Thoracic aorta (tissue), 2 donors: ENCODE measurements around the gene MLIP. TPM values are rescaled to one million over a fixed set of nuclear protein-coding genes. Genes with fewer than 3 reads are reported as not detected.

Source experiments
- ATAC-seq: fragments of 150-250 bp; one replicate; pipeline ENCODE4 v1.8.0; 2017; ENCODE audit warnings: low read depth; ENCODE audit not compliant: insufficient number of reproducible peaks, low FRiP score
- DNase-seq: peaks from one replicate; pipeline ENCODE4 v3.0.0-alpha.2; 2020; ENCODE audit warnings: low spot score
- H3K27ac ChIP-seq, 2 donors: fragments of 200-600 bp; sonication (generic); 1 replicate in 1 of 2; 2 replicates in 1 of 2; pipeline ENCODE4 v1.5.1; 2016; ENCODE audit warnings: mild to moderate bottlenecking in 2 of 2, moderate library complexity in 2 of 2
- H3K27me3 ChIP-seq: fragments of 200-600 bp; sonication (generic); replicated peaks from 2 replicates; pipeline ENCODE4 v1.6.0; 2016; ENCODE audit warnings: mild to moderate bottlenecking; ENCODE audit not compliant: insufficient read depth
- H3K36me3 ChIP-seq: fragments of 200-600 bp; sonication (generic); one replicate; pipeline ENCODE4 v1.5.1; 2016
- H3K4me1 ChIP-seq, 2 donors: fragments of 200-600 bp; sonication (generic); 1 replicate in 1 of 2; 2 replicates in 1 of 2; pipeline versions ENCODE4 v1.5.1 to v1.6.0; 2016; ENCODE audit warnings: low read depth in 2 of 2, mild to moderate bottlenecking in 1 of 2; ENCODE audit not compliant: control insufficient read depth in 1 of 2
- H3K4me3 ChIP-seq: fragments of 200-600 bp; sonication (generic); 2 replicates; pipeline ENCODE4 v1.5.1; 2016; ENCODE audit warnings: mild to moderate bottlenecking
- H3K9me3 ChIP-seq: fragments of 200-600 bp; sonication (generic); 2 replicates; pipeline ENCODE4 v1.5.1; 2016
- total RNA-seq, 2 donors: library from RNA; depleted of rRNA; stranded (reverse); fragments of >200 nt; gene quantifications; one replicate each; pipeline versions ENCODE4 v1.1.0 to v1.2.3, GENCODE V29; 2016
- TF ChIP-seq, protein P1 (sequence below): fragments of 200-600 bp; sonication (generic); IDR thresholded peaks from one replicate; pipeline ENCODE4 v1.5.1; 2019; ENCODE audit warnings: antibody characterized with exemption

The MLIP gene
- total RNA-seq, 2 donors from 2014 or later = 1.8 TPM; not detected in 1

DNA sequence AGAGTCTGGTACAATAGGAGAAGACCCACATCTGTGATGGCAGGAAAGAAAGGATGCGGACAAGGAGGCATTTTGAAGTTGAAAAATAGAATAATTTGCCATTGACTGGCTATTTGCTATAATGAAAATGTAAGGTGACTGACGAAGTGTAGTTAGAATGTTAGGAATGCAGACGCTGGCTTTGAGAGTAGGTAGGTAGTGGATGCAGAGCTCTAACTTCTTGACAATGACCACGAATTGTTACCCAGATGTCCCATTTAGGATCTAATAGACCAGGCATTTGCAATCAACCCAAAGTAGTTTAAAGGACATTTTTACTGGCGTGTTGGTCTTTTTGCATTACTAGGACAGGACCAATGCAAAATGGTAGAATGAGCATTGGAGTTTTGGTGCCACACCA is 14.2 kb downstream of the MLIP start:
- ATAC-seq = no peak
- Histone ChIP-seq H3K27ac (no peak overlapping the region), H3K4me3 (no peak overlapping the region), H3K36me3 (no peaks in the 10 kb centered on the region), H3K9me3 (no peaks in the 10 kb centered on the region), H3K4me1 (no peaks in the 10 kb centered on the region), H3K27me3 (no peaks in the 10 kb centered on the region)
- no peak for DNase-seq
- TF ChIP-seq, protein P1, sequence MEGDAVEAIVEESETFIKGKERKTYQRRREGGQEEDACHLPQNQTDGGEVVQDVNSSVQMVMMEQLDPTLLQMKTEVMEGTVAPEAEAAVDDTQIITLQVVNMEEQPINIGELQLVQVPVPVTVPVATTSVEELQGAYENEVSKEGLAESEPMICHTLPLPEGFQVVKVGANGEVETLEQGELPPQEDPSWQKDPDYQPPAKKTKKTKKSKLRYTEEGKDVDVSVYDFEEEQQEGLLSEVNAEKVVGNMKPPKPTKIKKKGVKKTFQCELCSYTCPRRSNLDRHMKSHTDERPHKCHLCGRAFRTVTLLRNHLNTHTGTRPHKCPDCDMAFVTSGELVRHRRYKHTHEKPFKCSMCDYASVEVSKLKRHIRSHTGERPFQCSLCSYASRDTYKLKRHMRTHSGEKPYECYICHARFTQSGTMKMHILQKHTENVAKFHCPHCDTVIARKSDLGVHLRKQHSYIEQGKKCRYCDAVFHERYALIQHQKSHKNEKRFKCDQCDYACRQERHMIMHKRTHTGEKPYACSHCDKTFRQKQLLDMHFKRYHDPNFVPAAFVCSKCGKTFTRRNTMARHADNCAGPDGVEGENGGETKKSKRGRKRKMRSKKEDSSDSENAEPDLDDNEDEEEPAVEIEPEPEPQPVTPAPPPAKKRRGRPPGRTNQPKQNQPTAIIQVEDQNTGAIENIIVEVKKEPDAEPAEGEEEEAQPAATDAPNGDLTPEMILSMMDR = no peak

DNA sequence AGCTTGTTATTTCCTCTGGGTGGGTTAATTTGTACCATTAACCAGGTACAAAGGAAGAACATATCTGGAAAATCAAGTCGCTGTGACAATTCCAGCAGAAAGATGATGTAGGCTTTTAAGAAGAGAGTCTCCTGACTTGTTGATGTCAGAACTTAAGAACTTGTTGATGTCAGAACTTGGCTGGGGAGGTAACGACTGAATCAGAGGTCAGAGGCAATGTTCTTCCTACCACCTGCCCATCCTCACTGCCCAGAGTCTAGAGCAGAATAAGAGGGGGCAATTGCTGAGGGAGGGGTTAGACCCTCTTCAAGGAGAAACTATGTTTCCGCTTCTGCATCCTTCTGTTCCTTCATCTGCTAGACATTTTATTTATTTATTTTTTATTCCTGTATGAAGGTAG is 18.9 kb downstream of the MLIP start:
- no peak overlapping the region for H3K27ac ChIP-seq
- no peaks in the 10 kb centered on the region for H3K36me3 ChIP-seq
- ATAC-seq (no peak), DNase-seq (no peak)
- H3K4me3 ChIP-seq = no peak overlapping the region
- H3K27me3 ChIP-seq = no peaks in the 10 kb centered on the region
- H3K9me3 ChIP-seq = no peaks in the 10 kb centered on the region
- TF ChIP-seq, protein P1 = no peak
- H3K4me1 ChIP-seq = peaks cover 0 to 4% of the 10 kb centered on the region in 2 donors

DNA sequence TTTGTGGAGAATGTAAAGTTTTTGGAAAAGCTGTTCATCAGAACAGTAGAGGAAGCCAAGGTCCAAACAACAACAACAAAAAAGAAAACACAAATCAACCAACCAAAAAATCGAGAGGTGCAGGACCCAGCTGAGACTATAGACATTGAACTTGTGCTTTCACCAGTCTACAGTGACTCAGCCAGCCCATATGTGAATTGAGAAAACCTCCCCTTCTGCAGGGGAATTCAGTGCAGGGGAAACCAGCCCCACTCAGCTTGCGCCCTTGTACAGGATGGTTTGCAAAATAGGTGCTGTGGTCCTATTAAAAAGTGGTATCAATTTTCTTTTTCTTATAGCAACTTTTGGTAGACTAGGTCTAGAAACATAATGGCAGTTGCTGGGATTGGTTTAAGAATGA is 21.3 kb downstream of the MLIP start:
- TF ChIP-seq, protein P1 = no peak

DNA sequence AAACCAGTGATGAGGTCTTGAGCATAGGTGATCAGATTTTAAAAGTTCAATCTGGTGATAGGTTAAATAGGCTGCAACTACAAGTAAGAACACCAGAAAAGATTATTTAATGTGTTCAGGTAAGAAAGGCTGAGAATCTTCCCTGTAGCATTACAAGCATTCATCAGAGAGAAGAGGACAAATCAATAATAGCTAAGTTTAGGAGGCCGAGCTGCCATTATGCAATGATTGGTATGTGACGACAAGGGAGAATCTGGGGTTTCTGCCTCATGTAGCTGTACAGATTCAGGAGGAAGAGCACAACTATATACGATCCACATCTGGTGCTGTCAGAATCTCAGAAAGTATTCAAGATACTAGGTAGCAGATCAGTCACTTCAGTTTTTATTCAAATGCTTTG is 21.9 kb downstream of the MLIP start:
- H3K9me3 ChIP-seq = no peaks in the 10 kb centered on the region
- TF ChIP-seq, protein P1 = no peak
- H3K4me3 ChIP-seq = no peak overlapping the region
- ATAC-seq (no peak), DNase-seq (no peak)
- no peaks in the 10 kb centered on the region for H3K36me3 ChIP-seq
- no peaks in the 10 kb centered on the region for H3K27me3 ChIP-seq
- peaks cover 5 to 7% of the 10 kb centered on the region in 2 donors for H3K4me1 ChIP-seq
- H3K27ac ChIP-seq = no peak overlapping the region

More for the DNA sequence above, 21.3 kb downstream of the MLIP start:
- DNase-seq (no peak), ATAC-seq (no peak)
- no peaks in the 10 kb centered on the region for H3K27me3 ChIP-seq
- H3K4me1 ChIP-seq = peaks cover 5 to 7% of the 10 kb centered on the region in 2 donors
- H3K36me3 ChIP-seq = no peaks in the 10 kb centered on the region
- no peaks in the 10 kb centered on the region for H3K9me3 ChIP-seq
- no peak overlapping the region for H3K27ac ChIP-seq
- H3K4me3 ChIP-seq = no peak overlapping the region

DNA sequence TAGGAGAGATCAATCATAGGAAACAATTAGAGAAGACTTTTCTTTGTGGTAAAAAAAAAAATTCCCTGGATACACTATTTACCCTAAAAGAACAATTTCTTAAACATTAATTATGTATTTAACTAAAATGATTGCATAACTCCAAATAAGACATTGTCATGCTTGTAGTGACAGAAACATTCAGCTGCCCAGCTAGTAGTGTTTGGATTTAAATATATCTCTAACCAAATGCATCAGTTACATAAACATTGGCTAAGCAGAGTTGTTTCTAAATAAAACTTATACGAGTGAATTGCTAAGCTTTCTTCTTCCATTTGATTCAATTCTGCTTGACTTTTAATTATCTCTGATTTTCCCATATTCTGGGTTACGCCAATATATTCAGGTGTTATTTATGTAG is 23.7 kb downstream of the MLIP start:
- H3K4me3 ChIP-seq = no peak overlapping the region
- peaks cover 5 to 7% of the 10 kb centered on the region in 2 donors for H3K4me1 ChIP-seq
- H3K36me3 ChIP-seq = no peaks in the 10 kb centered on the region
- no peaks in the 10 kb centered on the region for H3K9me3 ChIP-seq
- no peak for ATAC-seq
- no peaks in the 10 kb centered on the region for H3K27me3 ChIP-seq
- no peak overlapping the region for H3K27ac ChIP-seq
- TF ChIP-seq, protein P1 = no peak
- no peak for DNase-seq
